SK-N-MC (cell line): ENCODE results near the gene TCTN1.

Experiments used
- EZH2 ChIP-seq: fragments of 200-600 bp; sonication (generic); IDR thresholded peaks from one replicate; pipeline ENCODE4 v1.6.1; 2017; ENCODE audit warnings: antibody characterized with exemption
- FOXP2 ChIP-seq: optimal IDR thresholded peaks from 2 replicates; pipeline ENCODE3; 2011; ENCODE audit warnings: mild to moderate bottlenecking, moderate library complexity; ENCODE audit not compliant: insufficient read depth; ENCODE audit errors: extremely low read length, control extremely low read depth
- POLR2AphosphoS5 ChIP-seq: IDR thresholded peaks from 2 replicates; pipeline ENCODE4 v1.6.1; 2012; ENCODE audit warnings: mild to moderate bottlenecking, low read depth, low read length, borderline replicate concordance

DNA sequence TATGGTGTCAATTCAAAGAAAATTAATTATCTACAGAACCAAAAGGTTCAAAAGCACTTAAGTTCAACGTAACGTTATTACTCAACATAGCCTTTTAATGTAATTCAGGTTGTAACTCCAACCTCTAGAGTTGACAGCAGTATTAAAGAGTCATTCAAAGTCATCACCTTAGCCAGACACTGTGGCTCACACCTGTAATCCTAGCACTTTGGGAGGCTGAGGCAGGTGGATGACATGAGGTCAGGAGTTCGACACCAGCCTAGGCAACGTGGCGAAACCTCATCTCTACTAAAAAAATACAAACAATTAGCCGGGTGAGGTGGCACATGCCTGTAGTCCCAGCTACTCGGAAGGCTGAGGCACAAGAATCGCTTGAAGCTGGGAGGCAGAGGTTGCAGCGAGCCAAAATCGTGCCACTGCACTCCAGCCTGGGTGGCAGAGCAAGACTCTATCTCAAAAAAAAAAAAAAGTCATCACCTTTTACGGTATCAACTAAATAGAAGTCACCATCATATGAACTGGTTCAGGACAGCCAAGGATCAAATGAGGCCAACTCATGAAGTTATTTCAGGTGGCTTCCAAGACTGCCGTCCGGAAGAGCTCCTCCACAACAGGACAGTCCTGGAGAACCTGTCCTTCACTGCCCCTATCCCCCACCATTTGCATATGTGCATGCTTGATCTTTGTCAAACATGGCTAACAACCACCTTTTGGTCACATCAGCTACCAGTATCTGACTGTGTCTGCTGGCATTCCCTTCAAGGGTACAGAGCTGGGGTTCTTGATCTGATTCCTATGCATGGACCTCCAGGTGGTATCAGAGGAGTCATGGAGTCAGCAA lies 35.0 kb upstream of the TCTN1 start:
- TF ChIP-seq EZH2 (no peak), POLR2AphosphoS5 (no peak), FOXP2 (no peak)
